HG03060 (cell line): Measurements from ENCODE around the gene SOWAHB.
"Not testable (repeated sequence)": the region's sequence is repeated elsewhere in the genome, so short reads cannot be mapped to it uniquely, and the experiment has no call there.

Experiments
- ATAC-seq: cut with Tn5 transposase; IDR thresholded peaks from one replicate; pipeline ENCODE4 v1.9.1; 2021; ENCODE audit warnings: low read depth, moderate number of reproducible peaks; ENCODE audit not compliant: unreplicated experiment

Gene SOWAHB

DNA sequence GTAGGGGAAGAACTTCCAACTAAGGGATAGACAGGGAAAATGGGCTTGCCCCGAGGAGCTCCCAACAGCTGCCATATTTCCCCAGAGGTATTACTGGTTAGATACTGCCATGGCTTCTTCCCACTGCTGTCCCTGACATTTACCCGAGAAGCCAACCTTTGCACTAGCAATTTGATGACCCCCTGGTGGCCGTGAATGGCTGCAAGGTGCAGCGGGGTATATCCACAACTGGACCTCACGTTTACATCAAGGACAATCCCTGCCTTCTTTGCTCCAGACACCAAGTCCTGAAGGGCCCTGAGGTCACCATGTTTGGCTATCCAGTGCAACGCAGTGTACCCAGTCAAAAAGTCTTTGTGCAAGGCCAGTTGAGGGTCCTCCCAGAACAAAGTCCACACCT lies 2.3 kb downstream of the SOWAHB start:
- ATAC-seq: no peak

DNA sequence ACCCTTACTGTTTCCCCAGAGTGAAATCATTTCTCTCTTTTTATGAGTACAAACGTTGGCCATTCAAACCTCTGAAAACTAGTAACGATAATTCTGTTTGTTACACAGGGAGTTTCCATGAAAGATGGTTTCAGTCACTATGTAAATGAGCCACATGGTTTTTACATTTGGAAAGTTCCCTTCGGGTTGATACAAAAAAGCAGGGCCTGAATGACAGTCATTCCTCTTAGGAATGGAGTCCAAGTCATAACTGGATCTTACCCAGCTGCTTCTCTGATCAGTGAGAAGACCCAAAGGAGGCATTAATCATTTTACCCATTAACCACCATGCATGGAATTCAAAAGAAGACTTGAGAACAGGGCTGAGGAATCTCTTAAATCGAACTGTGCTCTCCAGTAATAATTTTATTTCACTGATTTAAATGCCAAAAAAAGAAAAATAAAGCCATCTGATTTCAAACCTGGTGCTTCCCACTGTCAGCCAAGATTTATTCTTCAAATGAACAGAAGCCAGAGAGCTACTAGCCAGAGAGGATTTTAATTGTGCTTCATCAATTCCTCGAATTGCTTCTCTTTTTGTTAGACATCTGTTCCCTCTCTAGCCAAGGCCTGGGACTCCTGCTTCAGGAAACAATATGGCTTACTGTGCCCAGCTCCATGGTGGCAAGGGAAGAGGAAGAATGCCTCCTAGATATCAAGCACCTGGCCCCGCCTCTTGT lies 3.2 kb downstream of the SOWAHB start:
- ATAC-seq: no peak

DNA sequence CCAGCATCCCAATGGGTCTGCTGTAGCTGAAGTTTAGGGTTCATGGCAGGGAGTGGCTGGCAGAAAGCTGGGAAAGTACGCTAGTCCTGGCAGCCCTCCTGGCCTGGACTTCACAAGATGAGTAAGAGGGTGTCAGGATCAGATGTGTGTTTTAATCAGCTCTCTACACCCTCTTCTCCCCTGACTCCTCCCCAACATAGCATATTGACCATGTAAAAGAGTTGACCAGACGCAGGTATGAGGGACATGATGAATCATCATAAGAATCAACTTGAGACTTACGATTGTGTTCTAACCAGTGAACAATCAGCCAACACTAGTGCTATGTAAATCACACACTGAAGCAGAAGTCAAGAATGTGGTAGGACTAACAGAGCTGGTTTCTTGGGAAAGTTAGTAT lies 5.3 kb downstream of the SOWAHB start:
- no peak for ATAC-seq

DNA sequence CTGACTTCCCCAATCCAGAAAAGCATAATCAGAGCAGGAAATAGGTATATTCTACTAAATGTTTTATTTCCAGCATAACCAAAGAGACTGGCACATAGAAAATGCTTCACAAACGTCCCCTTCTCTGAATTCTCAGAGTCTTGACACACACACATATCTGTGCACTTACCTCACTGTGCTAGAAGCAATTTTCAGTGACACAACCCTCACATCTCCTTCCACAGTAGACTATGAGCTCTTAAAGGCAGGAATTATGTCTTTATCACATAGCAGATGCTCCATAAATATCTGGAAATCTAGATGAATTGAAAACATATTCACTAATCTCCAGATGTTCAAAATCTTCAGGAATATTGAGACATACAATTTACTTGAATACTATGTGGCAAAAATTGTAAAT lies 5.9 kb downstream of the SOWAHB start:
- no peak for ATAC-seq

DNA sequence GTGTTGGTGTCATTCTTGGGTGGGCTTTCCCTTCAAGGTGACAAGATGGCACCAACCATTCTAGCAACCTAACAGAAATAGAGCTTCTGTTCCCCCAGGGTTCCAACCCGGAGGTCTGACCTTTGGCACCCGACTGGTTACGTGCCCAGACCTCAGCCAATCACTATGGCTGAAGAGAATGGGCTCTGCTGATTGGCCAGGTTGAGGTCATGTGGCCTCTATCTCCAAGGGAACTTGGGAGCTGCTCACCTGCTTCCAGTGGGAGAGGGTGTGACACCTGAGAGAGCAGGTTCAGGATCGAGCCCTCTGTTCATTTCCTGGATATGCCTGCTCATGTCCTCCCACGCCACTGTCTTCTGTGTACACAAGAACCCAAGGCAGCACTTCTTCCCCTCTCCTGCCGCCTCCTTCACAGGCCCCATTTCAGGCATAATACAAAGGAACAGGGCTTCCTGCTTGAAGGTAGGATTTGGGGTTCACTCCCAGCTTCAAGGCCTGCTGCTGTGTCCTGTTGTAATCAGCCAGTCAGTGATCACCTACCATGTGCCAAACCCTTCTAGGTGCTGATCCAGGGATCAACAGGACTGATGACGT lies 11.0 kb downstream of the SOWAHB start:
- no peak for ATAC-seq

DNA sequence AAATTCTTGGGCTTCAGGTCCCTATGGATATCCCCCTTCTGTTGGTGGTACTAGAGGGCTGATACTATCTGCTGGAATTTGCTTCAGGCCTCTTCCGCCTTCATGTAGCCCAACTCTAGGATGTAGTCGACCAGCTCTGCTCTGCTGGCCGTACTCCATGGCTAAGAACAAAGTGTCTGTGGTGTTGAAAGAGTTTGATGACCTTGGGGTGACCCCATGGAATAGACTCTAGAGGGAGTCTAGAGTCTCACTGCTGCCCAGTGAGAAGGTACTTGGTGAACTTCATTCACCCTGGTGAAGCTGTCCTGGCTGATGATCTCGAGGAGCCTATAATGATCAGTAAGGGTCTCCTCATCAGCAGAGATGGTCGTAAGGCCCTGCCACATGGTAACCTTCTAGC lies 11.7 kb downstream of the SOWAHB start:
- no peak for ATAC-seq

DNA sequence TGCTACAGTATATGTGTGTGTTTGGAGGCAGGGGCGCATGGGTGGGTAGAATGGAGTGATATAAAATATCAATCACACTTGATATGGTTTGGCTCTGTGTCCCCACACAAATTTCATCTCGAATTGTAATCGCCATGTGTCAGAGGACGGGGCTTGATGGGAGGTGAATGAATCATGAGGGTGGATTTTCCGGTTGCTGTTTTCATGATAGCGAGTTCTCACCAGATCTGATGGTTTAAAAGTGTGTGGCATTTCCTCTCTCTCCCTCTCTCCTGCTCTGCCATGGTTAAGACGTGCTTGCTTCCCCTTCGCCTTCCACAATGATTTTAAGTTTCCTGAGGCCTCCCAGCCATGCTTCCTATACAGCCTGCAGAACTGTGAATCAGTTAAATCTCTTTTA lies 14.8 kb downstream of the SOWAHB start:
- no peak for ATAC-seq

DNA sequence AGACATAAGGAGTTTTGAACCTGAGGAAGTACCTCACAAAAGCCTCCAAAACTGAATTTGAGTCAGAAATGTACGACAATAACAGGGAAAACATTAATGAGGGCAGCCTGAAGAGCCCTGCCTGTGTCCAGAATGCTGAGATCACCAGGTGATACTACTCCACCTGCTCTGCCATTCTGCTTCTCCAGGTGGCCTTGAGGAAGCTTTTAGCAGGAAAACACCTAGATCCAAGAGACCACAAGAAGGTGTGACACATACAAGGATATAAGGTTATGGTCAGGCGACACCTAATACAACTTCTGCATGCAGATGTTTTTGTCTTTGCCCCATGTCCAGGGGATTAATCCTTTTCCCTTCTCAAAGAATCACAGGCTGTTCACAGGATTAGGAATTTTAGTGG lies 15.3 kb downstream of the SOWAHB start:
- no peak for ATAC-seq

DNA sequence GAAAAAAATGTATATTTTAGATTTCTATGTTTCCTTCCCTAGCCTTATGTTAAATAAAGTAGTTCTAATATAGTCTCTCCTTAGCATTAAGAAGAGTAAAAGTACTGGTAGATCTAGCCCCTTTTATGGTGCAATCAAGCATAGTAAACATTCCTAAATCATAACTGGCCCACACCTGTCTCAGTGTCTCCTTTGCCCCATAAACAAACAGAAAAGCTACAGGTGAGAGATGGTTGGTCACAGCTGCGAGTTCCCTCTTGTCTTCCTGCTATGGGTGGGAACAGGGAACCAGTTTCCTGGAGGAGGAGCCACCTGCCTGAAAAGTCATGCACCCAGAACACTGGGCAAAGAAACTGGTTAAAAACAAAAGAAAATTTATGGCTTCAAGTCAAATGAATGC lies 16.6 kb downstream of the SOWAHB start:
- no peak for ATAC-seq

DNA sequence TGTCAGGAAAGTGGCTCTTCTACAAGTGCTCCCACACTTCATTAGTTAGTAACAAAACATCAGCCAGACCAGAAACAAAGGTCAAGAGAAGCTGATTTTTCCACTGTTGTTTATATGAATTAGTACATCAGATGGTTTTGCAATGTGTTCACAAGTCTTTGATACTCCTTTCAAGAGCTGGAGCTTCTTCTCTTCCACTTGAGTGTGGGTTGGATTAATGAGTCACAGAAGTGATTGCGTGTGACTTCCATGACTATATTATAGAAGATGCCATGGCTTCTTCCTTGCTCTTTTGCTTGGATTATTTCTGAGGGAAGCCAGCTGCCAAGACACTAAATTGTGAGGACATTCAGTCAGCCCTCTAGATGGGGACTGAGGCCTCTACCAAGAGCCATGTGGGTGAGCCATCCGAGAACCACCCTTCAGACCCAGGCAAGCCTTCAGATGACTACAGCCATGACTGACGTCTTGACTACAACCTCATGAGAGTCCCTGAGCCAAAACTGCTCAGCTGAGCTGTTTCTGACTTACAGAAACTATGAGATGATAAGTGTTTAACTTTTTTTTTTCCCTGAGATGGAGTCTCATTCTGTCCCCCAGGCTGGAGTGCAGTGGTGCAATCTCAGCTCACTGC lies 18.1 kb downstream of the SOWAHB start:
- no peak for ATAC-seq

DNA sequence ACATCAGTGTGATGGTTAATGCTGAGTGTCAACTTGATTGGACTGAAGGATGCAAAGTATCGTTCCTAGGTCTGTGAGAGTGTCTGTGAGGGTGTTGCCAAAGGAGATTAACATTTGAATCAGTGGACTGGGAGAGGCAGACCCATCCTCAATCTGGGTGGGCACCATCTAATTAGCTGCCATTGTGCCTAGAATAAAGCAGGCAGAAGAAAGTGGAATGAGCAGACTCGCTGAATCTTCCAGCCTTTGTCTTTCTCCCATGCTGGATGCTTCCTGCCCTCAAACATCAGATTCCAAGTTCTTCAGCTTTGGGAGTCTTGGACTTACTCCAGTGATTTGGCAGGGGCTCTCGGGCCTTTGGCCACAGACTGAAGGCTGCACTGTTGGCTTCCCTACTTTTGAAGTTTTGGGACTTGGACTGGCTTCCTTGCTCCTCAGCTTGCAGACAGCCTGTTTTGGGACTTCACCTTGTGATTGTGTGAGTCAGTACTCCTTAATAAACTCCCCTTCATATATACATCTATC lies 19.2 kb downstream of the SOWAHB start:
- not testable (repeated sequence) for ATAC-seq

DNA sequence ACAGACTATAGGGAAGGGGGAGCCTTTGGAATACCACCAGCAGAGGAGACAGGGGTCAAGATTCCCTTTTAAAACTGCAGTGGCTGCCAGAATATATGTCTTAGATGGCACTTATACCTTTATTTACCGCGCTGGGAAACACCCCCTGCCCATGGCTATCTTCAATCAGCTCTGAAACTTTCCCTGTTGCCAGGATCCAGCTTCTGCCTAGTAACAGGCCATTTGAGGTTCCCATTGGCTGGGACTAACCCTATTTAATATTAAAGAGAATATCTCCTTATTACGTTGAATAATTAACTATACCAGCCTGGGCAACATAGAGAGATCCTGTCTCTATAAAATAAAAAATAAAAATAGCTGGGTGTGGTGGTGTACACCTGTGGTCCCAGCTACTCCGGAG lies 23.8 kb downstream of the SOWAHB start:
- ATAC-seq: no peak

DNA sequence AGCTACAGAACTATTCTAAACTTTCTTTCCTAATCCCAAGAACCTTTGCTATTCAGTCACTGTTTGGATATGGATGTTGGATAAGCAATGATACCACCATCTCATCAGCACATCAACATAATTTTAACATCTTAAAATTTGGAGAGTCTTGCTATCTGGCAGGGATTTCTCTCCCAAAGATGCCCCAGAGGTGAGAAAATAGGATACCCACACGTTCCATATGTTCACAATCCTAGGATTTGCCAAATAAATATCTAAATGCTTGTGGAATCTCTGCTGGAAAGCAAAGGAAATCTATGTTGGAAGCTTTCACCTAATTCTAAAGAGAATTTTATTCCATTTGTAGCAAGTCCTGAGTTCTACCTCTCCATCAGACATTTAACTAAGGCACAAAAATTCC lies 24.4 kb downstream of the SOWAHB start:
- no peak for ATAC-seq

DNA sequence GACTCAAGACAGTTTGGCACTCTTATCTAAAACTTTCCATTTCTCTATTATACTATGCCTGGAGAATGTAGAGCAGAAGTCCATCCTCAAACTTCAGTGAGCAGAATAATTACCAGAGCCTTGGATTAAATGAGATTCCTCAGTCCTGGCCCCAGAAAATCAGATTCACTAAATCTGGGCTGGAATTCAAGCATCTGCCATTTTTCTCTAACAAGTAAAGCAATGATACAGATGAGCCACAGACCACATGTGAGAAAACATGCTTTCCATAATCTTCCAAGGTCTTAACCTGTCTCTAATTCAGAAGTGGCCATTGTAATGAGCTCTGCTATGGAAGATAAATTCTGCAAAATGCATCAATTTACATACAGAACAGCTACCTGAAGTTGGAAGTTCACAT lies 25.4 kb downstream of the SOWAHB start:
- ATAC-seq: no peak

DNA sequence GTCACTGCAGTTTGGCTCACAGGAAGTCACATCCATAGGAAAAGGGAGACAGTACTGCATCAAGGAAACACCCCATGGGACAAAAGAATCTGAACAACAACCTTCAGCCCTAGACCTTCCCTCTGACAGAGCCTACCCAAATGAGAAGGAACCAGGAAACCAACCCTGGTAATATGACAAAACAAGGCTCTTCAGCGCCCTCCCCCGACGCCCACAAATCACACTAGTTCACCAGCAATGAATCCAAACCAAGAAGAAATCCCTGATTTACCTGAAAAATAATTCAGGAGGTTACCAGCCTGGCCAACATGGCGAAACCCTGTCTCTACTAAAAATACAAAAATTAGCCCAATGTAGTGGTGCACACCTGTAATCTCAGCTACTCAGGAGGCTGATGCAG lies 29.2 kb downstream of the SOWAHB start:
- ATAC-seq: not testable (repeated sequence)

DNA sequence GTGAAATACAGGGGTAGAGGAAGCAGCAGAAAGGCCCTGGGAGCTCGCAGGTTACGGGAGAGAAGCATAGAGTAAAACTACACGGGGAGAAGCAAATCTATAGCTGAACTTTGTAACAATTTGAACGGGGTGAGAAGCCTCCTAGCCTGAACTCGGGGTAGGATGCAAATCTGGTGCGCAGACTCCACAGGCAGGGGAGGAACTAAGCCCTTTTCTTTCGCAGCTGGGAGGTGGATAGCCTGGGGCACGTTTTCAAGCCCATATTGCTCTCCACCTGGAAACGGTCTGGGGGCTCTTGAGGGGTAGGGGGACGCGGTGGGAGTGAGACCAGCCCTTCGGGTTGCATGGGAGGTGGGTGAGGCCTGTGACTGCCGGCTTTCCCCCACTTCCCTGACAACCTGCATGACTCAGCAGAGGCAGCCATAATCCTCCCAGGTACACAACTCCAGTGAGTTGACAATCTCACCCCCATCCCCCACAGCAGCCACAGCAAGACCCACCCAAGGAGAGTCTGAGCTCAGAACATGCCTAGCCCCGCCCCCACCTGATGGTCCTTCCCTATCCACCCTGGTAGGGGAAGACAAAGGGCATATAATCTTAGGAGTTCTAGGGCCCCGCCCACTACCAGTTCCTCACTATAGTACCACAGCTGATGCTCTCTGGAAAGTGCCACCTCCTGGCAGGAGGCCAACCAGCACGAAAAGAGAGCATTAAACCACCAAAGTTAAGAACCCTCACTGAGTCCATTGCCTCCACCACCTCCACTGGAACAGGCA lies 29.9 kb downstream of the SOWAHB start:
- no peak for ATAC-seq

DNA sequence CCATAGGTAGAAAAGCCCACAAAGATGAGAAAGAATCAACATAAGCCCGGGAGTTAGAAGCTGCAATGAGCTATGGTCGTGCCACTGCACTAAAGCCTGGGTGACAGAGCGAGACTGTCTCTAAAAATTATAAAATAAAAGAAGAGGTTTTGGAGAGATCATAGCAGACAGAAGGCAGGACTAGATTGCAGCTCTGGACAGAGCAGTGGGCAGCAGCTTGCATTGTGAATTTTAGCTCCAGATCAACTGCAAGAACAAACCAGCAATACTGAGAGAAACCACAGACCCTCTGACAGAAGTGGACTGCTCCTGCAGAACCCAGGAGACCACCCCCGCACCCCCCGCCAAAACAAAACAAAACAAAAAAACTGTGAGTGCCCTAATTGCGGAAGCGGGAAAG lies 30.6 kb downstream of the SOWAHB start:
- ATAC-seq: no peak

DNA sequence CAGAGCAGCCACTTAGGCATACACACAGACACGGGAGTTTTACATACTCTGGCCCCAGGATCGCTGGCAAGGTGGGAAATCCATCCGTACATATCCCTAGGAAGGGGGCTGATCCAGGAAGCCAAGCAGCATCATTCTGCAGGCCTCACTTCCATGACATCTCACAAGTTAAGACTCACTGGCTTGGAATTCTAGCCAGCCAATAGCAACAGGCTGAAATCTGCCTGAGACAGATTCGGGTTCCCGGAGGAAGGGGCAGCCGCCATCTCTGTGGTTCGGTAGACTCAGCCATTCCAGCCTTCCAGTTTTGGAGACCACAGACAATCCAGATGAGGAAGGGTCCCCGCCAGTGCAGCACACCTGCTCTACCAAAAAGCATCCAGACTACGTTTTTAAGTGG lies 31.3 kb downstream of the SOWAHB start:
- no peak for ATAC-seq

DNA sequence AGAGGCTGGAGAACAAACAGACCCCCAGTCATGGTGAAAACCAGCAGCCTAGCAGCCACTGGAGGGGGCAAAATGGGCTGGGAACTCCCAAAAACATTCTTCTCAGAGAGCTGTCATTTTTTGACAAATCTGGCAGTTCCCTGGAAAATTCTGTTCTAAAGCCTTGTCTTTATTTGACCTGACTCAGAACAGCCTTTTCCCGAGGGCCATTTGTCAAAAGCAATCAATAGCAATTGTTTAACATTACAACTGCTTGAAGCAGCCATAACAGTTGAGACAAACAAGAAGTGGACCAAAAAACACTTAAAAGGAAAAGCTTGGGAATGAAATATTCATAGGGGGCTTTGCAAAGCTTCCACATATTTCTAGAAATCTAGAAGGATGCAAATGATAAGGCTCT lies 39.6 kb downstream of the SOWAHB start:
- ATAC-seq: no peak

DNA sequence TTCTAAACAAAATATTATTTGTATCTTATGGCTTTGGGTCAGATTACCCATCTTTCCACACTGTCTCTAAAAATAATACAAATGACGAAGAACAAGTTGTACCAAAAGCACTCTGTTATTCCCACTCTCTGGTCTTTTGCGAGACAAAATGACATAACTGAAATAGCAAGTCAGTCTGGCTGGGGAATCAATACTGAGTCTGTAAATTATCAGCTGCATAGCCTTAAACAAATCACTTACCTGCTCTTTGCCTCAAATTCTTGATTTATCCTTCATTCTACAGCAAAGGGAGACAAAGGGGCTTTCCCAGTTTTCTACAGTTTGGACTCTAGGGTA lies 40.9 kb downstream of the SOWAHB start:
- no peak for ATAC-seq
